Non-pigmented ciliary epithelial cell (primary cell): ENCODE results near the gene EXT2.

Experiments used
- DNase-seq: peaks from one replicate; pipeline ENCODE4 v3.0.0-alpha.2; 2010; ENCODE audit warnings: low read depth

The EXT2 gene

DNA sequence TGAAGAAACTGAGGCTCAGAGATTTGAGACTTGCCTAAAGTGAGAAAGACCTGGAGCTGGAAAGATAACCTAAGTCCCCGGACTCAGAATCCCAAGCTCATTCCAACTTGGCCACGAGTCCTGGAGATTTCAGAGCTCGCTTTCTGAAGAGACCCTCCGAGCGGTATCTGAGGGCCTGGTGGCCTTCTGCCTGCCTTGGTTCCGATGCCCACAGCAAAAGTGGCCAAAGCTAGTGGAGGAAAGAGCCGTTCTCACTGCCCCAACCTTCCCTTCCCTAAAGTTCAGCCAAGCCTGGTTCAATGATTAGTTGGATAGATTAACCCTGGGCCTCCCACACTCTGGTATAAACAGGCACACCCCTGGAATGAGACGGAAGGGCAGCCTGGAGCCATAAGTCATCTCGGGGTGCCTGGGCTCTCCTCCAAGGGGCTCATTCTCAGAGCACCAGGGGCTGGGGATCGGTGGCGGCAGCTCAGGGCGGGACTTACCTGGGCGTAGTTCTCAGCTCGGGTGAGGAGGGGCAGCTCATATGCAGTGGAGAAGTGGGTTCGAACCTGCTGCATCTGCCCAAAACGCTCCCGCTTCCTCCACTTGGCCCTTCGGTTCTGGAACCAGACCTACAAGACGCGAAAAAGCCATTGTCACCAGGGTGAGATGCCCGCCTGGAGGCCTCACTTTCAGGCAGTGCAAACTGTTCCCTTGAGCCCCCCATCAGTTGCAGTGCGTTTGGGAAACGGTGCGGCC lies 171.7 kb downstream of the EXT2 start:
- no peak for DNase-seq

DNA sequence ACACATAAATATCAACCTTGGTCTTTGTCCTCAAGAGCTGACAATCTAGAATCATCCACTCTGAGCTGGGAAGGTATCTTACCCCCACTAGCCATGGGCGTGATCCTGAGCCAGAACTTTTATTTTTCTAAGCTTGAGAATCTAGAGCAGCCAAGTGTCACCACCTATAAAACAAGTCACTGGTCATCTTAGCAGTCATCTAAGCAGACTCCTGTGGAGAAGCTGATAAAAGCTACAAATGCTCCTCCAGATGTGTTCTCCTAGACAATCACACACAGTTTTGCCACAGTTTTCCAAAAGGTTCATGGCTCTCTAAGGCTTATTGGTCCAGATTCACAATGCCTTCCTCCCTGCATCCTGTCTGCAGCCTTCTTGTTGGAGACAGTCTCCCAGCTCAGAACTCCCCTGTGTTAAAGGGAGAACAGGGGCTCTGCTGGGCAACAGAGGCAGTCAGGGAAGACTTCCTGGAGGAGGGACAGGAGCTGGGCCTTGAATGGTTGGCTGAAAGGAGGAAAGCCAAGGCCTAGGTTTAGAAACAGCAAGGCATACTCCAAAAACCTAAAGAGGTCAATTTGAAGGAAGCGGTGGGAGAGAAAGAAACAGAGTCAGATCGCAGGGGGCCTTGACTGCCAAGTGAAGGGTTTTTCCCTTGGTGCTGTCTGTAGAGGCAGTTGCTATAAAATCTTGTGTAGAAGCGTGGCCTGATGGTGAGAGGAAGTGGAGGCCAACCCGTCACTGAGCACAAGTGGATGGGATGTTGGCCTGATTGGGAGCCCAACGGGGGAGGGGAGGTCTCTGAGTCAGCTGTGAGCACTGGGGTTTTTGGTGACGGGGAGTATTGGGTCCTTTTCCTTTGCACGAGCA lies 172.5 kb downstream of the EXT2 start:
- no peak for DNase-seq

DNA sequence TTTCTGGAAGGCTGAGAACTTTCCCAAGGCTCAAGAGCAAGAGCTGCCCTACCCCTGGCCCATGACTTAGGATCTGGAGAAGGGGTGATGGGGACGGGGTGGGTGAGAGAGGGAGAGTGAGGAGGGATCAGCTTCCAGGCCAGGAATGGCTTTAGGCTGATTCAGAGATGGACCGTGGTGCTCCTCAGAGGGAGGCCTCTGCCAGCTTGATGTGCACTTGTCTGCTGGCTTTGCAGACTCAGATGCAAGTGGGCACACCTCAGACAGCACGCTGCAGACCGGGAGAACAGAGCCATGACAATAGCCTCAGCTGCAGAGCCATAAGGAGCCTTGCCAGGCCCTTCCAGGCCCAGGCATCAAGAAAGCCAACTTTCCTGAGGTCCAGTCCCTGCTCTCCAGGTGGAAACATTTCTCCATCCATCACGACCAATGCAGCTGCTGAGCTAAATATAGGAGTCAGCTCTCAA lies 173.2 kb downstream of the EXT2 start:
- no peak for DNase-seq

DNA sequence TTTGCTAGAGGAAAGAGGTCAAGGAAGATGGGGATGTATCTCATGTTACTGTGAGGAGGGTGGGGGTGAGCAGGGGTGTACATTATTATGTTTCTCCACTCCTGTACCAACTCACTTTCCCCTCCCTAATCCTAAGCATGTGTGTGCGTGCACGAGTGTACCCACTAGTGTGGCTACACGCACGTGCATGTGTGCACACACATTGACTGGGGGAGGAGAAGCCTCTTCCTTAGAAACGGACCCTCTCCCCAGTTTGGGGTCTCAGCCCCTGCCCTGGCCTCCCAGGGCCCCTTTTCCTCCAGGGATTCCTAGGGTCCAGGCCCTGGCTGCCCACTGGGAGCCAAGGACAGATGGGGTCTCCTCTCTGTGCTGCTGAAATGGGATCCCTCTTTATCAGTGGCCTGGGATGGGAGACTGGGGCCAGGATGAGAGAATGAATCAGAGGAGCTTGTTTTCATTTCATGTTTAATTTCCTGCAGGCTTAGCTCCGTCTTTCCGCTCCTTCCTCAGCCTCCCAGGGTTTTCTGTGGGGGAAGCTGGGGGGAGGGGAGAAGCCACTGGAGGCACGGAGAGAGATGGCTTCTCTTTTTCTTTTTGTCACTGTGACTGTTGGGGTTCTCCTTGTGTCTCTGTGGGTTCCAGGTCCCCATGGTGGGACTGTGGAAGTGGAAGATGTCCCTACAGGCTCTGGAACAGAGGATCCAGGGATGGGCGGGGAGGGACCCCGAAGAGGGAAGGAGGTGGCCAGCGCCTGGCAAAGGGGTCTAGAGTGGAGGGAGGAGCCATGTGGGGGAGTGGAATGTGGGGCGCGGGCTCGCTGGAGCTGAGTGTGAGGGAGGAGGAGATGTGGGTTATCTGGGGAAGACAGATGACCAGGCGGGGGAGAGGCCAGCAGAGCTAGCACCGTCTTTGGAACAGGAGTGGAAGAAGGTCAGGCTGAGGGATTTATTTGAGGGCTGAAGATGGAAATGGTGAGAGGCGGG lies 174.2 kb downstream of the EXT2 start:
- peak; percentile 22 for DNase-seq

DNA sequence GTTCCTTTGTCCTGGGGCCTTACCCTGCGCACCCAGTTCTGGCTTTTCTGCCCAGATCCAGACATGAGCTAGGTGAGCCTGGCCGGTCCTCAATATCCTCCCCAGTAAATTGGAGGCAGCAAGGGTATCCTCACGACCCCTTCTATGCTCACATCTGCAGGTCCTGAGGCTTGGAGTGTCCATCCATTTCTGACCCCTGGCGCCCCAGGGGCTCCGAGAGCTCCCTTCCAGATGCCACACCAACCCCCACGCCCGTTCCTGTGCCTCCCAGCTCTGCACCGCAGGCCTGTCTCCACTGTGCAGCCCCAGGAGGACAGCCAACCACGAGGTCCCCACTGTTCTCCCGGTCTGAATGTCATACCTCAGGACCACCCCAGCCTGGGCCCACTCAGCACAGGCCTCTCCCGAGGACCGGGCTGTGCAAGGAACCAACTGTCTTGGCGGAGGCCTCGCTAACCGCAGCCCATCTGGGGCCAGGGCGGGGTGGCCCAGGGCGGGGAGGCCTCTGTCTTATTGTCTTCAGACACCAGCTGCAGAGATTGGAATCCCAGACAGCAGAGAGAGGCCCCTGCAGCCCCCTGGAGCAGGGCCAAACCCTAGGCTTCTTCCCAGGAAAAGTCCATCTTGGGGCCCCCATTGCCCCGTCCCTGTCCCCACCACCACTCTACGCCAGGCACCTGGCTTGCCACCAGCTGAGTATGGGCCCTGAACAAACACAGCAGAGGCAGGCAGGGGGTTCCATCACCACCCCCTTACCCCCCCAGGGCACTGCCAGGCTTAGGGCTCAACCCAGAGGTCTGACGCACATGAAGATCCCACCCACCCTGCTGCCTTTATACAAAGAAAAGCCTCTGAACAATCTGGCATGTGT lies 175.2 kb downstream of the EXT2 start:
- DNase-seq = no peak

DNA sequence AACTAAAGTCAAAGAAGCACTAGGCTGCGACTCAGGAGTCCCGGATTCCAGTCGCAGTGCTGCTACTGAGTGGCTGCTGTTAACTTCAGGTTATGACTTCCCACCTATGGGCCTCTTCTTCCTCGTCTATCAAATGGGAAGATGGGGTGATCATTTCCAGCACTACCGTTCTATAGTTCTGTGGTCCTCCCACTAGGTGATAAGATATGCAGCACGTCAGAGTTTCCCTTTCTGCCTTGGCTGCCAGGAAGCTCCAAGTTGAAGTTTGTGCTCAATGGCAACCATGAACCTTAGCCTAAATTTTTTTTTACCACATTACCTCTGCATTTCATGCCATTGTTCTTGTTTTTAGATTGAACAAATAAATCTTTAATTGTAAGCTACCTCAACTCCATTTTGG lies 175.8 kb downstream of the EXT2 start:
- DNase-seq = no peak

DNA sequence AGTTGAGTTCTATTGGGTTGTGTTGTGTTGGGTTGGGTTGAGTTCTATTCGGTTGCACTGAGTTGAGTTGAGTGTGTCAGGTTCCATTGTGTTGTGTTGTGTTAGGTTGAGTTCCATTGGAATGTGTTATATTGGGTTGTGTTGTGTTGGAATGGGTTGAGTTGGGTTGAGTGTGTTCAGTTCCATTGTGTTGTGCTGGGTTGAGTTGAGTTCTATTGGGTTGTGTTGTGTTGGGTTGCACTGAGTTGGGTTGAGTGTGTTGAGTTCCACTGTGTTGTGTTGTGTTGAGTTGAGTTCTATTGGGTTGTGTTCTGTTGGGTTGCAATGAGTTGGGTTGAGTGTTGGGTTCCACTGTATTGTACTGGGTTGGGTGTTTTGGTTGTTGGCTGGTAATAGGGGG lies 178.9 kb downstream of the EXT2 start:
- DNase-seq = no peak

DNA sequence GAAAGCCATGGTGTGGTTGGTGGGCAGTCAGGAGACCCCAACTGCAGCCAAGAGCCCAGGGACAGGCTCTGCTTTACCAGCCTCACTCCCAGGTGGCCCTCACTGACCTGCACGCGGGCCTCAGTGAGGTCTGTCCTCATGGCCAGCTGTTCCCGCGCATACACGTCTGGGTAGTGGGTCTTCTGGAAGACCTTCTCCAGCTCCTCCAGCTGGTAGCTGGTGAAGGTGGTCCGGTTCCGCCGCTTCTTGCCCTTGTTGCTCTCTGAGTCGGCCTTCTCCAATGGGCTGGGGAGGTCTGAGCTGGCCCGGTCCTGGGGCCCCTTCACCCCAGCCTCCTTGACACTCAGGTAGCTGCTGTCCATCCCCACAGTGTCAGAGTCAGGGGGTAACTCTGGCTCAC lies 179.8 kb downstream of the EXT2 start:
- DNase-seq = no peak

DNA sequence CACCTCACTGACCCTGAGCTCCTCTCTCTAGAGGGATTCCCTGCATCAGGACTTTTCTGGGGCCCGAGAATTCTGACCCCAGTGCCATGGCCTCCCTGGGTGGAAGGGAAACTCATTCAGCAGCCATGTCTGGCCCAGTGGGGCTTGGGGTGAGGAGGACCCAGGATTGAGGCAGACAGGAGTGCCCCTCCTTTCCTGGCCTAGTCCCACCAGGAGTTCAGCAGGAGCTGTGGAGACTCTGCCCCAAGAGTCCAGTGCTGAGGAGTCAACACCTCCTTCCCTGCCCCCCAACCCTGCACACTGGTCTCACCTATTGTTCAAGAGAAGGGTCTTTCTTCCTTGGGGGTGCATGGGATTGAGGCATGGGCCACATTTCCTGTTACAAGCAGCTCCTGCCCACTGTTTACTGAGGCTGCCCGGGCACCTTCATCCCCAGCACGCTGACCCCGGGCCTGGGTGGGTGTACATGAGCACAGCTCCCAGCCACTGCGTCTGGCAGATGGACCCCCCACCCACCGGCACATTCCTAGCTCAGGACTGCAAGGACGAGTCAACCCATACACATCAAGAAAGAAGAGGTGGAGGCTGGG lies 180.6 kb downstream of the EXT2 start:
- no peak for DNase-seq

DNA sequence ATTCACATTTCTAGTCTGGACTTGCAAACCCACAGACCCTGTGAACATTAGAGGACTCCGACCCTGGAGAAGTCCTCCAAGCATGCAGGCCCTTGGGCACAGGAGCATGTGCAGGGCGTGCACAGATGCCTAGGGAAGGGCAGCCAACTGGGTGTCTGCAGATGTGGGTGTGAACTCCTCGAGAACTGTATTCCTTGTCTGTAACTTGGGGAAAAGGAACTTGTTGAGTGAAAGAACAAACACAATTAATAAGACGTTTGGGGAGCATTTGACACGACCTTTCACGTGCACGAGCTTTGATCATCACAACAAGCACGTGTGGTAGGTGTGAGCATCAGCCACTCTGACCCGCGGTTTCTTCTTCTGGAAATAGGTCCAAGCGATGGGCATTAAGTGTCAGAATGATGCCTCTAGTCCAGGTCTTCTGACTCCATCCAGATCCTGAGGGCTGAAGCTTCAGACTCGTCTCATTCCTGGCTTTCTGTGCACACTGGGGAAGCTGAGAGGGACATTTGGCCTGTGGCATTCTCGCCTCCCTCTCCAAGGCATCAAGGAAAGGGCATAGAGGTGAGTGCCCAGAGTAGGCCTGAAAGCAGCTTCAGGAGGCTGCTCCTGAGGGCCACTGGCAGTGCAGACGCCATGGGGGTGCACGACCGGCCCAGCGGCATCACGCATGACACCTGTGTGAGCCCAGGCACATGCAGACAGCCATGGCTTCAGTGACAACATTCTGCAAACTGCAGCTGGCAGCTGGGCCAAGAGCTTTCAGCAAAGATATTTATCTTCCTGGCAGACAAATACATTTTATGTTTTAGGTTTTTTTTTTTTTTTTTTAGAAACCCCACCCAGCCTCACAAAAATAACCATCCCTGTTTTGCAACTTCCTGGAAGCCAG lies 182.0 kb downstream of the EXT2 start:
- DNase-seq = no peak

DNA sequence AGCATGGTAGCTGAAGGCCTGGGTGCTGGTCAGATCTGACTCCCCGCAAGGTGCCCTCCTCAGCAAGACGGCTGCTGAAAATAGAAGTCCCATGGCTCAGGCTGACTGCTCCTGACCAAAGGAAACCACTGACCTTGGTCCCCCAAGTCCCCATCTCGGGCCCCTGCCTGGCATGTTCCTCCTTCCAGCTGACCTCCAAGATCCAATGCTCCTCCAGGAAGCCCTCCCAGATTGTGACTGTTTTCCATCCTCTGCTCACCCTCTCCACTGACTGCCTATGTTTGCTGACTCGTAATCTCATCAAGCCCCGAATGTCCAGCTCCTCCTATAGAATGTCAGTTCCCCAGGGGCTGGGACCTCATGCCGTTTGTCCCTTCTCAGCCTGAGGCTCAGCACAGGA lies 184.0 kb downstream of the EXT2 start:
- DNase-seq = no peak

DNA sequence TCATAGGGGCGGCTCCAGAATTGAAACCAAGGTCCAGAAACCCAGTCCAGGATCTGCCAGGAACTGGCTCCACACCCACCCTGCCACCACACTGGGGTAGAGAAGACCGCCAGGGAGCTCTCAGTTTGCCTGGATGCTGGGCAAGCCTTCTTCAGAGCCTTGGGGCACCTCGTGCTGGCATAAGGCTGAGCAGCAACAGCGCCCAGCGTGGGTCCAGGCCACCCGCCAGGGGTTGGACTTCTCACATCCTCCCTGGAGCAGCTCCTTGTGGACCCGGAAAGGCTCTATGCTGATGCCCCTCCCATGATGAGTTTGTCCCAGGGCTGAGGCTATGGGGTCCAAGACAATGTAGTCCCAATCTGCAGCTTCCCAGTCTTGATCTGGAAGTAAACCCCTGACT lies 184.8 kb downstream of the EXT2 start:
- DNase-seq = no peak

DNA sequence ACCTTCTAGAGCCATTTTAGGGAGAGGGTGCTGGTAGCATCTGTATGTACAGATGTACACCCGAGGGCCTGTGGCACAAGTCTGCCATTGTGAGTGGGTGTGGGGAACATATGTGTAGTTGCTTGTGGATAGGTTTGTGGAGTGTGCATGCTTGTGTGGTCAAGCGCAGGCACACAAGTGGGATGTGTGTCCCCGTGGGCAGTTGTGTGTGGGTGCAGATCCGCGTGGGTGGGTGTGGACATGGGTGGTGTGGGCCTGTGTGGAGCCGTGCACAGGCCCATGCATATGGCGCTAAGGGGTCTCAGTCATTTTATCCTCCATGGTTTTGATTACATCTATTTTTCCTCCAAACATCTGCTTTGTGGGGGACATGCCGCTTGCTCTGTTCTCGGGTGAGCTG lies 185.7 kb downstream of the EXT2 start:
- DNase-seq = no peak

DNA sequence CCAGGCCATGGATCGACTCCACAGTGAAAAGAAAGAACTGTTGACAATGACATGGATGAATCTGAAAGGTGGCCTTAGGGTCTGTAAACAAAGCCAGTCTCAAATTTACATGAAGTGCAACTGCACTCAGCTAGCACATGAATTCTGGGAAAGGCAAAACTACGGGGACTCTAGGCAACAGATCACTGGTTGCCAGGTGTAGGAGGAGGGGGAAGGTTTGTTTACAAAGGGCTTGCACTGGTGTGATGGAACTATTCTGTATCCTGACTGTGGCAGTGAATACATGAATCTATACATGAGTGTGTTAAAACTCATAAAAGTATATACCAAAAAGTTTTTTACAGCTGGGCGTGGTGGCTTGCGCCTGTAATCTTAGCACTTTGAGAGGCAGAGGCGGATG lies 187.1 kb downstream of the EXT2 start:
- no peak for DNase-seq

DNA sequence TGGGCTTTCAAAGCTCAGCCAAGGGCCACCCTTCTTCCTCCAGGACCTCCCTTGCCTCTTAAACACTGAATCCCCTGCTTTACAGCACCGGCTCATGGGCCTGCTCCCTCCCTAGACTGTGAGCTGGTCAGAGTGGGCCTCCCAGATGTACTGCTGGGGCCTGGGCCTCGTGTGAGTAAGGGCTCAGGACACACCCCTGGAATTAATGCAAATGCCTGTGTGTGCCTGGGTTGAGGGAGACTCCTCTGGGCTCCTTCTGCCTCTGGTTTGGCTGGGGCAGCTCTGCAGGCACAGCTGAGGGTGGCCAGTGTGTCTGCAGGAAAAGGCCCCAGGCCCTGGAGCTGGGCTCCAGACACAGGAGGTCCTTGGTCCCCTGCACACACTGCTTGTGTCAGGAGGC lies 190.3 kb downstream of the EXT2 start:
- DNase-seq = no peak

DNA sequence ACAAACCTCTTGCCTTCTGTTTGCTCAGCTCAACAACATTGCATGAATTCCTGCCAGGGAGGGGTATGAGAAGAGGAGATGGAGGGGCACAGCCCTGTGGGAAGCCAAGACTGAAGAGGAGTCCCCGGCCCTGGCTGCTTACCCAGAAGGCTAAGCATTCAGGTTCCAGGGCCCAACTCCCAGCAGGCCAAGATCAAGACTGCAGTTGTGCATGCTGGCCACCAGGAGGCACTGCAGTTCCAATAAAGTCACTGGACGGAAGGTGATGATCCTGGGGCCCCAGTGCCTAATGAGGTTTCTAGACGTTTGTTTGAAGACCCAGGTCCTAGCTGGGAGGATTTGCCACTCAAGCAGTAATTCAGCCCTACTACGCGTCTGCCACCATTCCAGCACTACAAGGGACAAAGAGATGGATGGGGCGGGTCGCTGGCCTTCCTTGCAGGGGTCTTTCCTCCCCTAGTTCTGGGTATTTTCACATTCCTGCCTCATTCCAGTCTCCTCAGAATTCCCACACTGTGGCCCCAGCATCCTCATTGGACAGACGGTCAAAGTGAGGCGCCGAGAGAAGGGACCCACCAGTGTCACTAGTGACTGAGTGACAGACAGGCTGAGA lies 190.9 kb downstream of the EXT2 start:
- no peak for DNase-seq

DNA sequence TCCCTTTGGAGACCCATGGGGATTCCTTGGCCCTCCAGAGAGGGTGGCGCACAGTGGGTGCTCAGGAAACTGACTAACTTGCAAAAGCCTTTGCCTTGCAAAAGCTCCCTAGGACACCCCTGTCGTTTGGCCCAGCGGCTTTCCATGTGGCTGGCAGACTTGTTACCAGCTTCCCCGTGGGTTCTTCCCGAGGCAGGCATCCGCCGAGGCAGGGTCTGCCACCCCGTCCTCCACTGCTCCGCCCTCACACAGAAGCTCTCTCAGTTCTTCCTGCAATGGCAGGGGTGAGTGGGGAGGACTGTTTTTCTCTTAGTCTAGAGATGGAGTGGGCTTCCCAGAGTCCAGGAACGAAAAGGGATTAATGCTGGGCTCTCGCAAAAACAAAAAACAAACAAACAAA lies 191.4 kb downstream of the EXT2 start:
- no peak for DNase-seq

DNA sequence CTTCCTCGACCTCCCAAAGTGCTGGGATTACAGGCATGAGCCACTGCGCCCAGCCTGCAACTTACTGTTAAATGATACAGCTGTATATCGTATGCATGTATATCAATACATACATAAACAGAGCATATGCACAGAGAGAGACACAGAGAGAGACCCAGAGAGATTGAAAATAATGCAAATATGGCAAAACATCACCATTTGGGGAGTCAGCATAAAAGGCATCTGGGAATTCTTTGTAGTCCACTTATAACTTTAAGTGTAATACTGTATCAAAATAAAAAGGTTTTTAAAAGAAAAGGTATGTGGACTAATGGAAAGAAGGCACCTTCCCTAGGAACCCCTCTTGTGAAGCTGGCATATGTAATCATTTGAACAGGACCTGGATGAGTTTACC lies 192.7 kb downstream of the EXT2 start:
- DNase-seq = no peak

DNA sequence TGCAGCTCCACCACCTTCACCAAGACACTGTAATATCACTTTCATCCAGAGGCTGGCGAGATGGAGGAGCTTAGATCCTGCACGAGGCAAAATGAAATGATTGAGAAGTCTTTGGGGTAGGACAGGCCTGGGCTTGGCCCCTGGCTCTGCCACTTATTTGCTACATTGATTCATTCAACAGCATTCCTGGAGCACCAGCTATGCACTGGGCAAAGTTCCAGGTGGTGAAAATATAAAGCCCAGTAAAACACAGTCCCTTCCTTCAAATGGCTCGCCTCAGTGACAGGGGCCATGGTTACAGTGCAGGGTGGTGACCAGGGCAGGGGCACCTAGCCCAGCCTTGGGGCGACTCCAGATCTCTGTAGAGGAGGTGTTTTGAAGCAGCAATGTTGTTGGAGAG lies 194.7 kb downstream of the EXT2 start:
- DNase-seq = no peak
